Spinal cord (tissue), 10 donors: ENCODE data around the gene RPE65. TPM values are rescaled to one million over a fixed set of nuclear protein-coding genes. Genes with fewer than 3 reads are reported as not detected.
A peak's percentile ranks its signal among the peaks of the same experiment; 100 is the strongest.

ENCODE experiments used
- DNase-seq, 6 donors: peaks; one replicate each; pipeline versions ENCODE4 v3.0.0 to v3.0.0-alpha.2; 2013 to 2015; ENCODE audit warnings: low spot score in 6 of 6, low read depth in 4 of 6
- H3K27ac ChIP-seq: one replicate; pipeline ENCODE4 v1.5.1; 2013; ENCODE audit warnings: low read depth, low read length, control low read depth
- H3K27me3 ChIP-seq: one replicate; pipeline ENCODE4 v1.6.1; 2013; ENCODE audit warnings: low read length; ENCODE audit not compliant: control insufficient read depth, insufficient read depth
- H3K36me3 ChIP-seq: one replicate; pipeline ENCODE4 v1.6.1; 2013; ENCODE audit warnings: low read length; ENCODE audit not compliant: control insufficient read depth, insufficient read depth
- H3K4me1 ChIP-seq: one replicate; pipeline ENCODE4 v1.6.1; 2013; ENCODE audit warnings: low read length; ENCODE audit not compliant: control insufficient read depth, insufficient read depth
- H3K4me3 ChIP-seq: one replicate; pipeline ENCODE4 v1.5.1; 2013; ENCODE audit warnings: low read depth, low read length, control low read depth
- H3K9me3 ChIP-seq: one replicate; pipeline ENCODE4 v1.6.1; 2013; ENCODE audit warnings: low read length; ENCODE audit not compliant: control insufficient read depth, insufficient read depth
- WGBS: methylation state at CpG from one replicate; pipeline ENCODE4 v1.1.5; 2013; ENCODE audit warnings: missing lambda C conversion rate; ENCODE audit not compliant: insufficient coverage; 5-methylcytosine and 5-hydroxymethylcytosine counted together
- polyA plus RNA-seq, 2 donors: library from polyadenylated mRNA; unstranded; fragments of 120-200 nt; gene quantifications; one replicate each; pipeline ENCODE4 v1.2.1, GENCODE V29; 2013; ENCODE audit not compliant: insufficient read length in 2 of 2
- small RNA-seq: library from RNA; depleted of rRNA; stranded (forward); fragments of <200 nt; gene quantifications from one replicate; pipeline ENCODE3, GENCODE V24; 2014; ENCODE audit warnings: low replicate concordance
- total RNA-seq, 2 donors: library from RNA; depleted of rRNA in 1 of 2; stranded (reverse); fragments of 120-200 nt in 1 of 2; fragments of >200 nt in 1 of 2; gene quantifications; one replicate each; pipeline versions ENCODE4 v1.2.3 to v1.2.4, GENCODE V29; 2013 to 2014
- donor health status: healthy.

The RPE65 gene
- total and polyA plus RNA-seq, 4 donors: 3.7 to 4.0 (median 3.8) TPM

GRCh38 chr1:68384321-68384813 is 65.4 kb downstream of the RPE65 start:
- no CpG with 5 or more reads among the region's 2 CpGs for WGBS
- Histone ChIP-seq H3K27ac (no peak overlapping the region), H3K36me3 (no peaks in the 10 kb centered on the region), H3K4me3 (no peak overlapping the region), H3K4me1 (no peaks in the 10 kb centered on the region), H3K27me3 (no peaks in the 10 kb centered on the region), H3K9me3 (no peaks in the 10 kb centered on the region)
- DNase-seq: peak in 3 of 6 donors; percentile 17 to 75 (median 34)

GRCh38 chr1:68383092-68383491 is 66.7 kb downstream of the RPE65 start:
- no CpG with 5 or more reads among the region's 2 CpGs for WGBS
- Histone ChIP-seq H3K9me3 (no peaks in the 10 kb centered on the region), H3K27ac (no peak overlapping the region), H3K4me1 (no peaks in the 10 kb centered on the region), H3K36me3 (no peaks in the 10 kb centered on the region), H3K27me3 (no peaks in the 10 kb centered on the region), H3K4me3 (no peak overlapping the region)
- no peak for DNase-seq

- Histone ChIP-seq H3K36me3 (no peaks in the 10 kb centered on the region), H3K27ac (no peak overlapping the region), H3K4me3 (no peak overlapping the region), H3K9me3 (no peaks in the 10 kb centered on the region), H3K27me3 (no peaks in the 10 kb centered on the region), H3K4me1 (peaks cover 7% of the 10 kb centered on the region)
- no peak for DNase-seq
Observed at GRCh38 chr1:68379085-68379478, 70.7 kb downstream of the RPE65 start.

Small RNA genes lying within 50 kb of the gene (small RNA-seq; reads per million reads assigned to genes)
- gene AL139413.1: not detected

Other genes with a start within 250 kb of the RPE65 start
- 100 to 1,000 TPM in 1 of 2 donors, 10 to 100 TPM in 1; 90.4 to 209 TPM for gene WLS, start 217.4 kb downstream of the RPE65 start, total RNA-seq
- gene WLS, start 217.4 kb downstream of the RPE65 start, polyA plus RNA-seq: 100 to 1,000 TPM; 124 TPM
- 1 to 10 TPM; 5.4 to 8.0 TPM for gene DEPDC1, start 47.1 kb upstream of the RPE65 start, total RNA-seq
- 1 to 10 TPM; 3.6 to 4.2 TPM for gene DEPDC1, start 47.1 kb upstream of the RPE65 start, polyA plus RNA-seq